Inflammatory macrophage treated with lipopolysaccharide for 1 hour (primary cell): Measurements from ENCODE around the gene INPP5D.
A peak's percentile ranks its signal among the peaks of the same experiment; 100 is the strongest.
"Not testable (repeated sequence)": the region's sequence is repeated elsewhere in the genome, so short reads cannot be mapped to it uniquely, and the experiment has no call there.

ENCODE experiments used
- DNase-seq, 2 donors: peaks; one replicate each; pipeline ENCODE4 v3.0.0-alpha.2; 2020 to 2022

INPP5D gene

GRCh38 chr2:233033672-233034071 is 26.5 kb upstream of the INPP5D start:
- DNase-seq: no peak

GRCh38 chr2:233034091-233034882 is 25.9 kb upstream of the INPP5D start:
- DNase-seq: no peak

GRCh38 chr2:233035426-233036161 is 24.5 kb upstream of the INPP5D start:
- DNase-seq: no peak

DNA sequence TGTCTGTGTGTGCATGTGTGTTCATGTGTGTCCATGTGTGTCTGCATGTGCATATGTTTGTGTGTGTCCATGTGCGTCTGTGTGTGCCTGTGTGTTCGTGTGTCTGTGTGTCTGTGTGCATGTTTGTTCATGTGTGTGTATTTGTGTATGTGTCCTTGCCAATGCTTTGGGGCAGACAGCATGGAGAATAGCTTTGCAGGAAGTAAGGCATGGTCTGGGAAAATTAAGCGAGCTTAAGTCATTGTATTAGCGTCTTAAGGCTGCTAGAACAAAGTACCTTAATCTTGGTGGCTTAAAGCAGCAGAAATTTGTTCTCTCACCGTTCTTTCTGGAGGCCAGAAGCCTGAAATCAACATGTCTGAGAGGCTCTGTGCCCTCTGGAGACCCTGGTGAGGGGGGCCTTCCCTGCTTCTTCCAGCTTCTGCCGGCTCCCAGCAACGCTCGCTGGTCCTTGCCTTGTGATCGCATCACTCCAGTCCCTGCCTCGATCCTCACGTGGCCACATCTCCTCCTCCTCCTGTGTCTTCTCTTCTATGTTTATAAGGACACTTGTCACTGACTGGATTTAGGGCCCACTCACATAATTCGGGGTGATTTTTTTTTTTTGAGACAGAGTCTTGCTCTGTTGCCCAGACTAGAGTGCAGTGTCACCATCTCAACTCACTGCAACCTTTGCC is 23.8 kb upstream of the INPP5D start:
- no peak for DNase-seq

DNA sequence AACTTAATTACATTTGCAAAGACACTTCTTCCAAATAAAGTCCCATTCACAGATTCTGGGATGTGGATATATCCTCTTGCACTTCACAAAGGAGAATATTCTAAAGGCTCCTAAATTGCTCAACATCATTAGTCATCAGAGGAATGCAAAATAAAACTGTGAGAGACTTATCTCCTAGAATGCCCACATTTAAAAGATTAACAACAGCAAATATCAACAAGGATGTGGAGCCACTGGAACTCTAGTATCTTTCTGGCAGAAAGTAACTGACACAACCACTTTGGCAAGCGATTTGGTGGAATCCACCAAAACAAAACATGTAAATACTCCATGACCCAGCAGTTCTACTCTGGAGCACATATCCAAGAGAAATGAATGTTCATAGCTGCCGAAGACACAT is 23.1 kb upstream of the INPP5D start:
- DNase-seq: peak in 1 of 2 donors; percentile 10

DNA sequence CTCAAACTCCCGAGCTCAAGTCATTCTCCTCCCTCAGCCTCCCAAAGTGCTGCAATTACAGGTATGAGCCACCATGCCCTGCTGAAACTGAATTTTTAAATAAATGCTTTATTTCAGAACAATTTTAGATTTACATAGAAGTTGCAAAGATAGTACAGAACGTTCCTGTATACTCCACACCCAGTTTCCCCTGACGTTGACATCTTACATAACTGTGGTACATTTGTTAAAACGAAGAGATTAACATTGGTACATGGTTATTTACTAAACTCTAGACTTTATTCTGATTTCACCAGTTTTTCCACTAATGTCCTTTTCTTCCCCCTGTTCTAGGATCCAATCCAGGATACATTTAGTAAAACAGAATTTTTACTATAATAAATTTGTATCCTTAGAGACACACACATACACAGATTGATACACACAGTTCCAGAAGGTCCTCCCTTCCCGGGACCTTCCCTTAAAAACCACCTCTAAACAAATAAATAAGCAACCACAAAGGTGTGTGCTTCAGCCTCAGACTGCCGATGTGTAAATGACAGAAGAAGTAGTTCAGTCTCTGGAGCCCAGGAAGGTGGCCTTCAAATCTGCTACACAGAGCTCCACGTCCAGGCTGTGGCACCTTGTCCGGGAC is 20.8 kb upstream of the INPP5D start:
- no peak for DNase-seq

- DNase-seq: no peak
These were observed 20.2 kb upstream of the INPP5D start for GRCh38 chr2:233039846-233040530.

- DNase-seq: no peak
These were observed 19.6 kb upstream of the INPP5D start for GRCh38 chr2:233040571-233040970.

DNA sequence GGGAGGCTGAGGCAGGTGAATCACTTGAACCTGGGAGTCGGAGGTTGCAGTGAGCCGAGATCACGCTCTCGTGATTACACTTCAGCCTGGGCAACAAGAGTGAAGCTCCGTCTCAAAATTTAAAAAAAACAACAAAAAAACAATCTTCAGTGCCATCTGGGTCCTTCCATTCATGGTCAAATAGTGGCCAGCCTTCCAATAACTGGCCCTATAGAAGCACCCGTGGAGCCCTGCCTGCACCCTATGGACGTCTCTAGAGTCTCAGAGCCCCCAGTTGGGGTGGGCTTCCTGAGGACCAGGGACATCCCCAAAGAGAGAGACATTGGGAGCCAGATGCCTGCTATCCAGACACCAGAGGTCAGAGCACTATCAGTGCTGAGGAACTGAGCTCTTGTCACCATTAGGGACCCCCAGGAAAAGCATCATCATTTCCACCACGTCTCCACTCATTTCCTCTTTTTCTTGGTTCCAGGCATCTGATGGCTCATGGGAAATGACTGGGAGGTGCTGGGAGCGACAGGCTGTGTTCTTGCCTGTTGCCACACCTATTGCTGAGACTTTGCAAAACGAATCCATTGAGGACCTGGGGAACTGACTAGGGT is 18.3 kb upstream of the INPP5D start:
- DNase-seq: no peak

DNA sequence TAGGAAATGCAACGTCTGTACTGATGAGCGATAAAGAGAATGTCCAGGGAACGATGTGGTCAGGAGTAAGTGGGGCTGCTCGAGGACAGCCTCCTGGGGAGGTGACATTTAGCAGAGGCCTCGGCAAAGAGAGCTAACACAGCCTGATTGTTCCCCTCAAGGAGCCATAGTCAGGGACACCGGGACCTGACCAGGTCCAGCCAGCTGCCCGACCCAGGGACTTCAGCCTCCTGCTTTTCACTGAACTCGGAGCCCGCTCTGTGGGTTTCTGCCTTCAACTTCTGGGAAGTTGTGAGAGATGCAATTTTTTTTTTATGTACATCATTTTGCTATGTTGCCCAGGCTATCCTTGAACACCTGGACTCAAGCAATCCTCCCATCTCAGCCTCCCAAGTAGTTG is 17.6 kb upstream of the INPP5D start:
- DNase-seq: no peak

DNA sequence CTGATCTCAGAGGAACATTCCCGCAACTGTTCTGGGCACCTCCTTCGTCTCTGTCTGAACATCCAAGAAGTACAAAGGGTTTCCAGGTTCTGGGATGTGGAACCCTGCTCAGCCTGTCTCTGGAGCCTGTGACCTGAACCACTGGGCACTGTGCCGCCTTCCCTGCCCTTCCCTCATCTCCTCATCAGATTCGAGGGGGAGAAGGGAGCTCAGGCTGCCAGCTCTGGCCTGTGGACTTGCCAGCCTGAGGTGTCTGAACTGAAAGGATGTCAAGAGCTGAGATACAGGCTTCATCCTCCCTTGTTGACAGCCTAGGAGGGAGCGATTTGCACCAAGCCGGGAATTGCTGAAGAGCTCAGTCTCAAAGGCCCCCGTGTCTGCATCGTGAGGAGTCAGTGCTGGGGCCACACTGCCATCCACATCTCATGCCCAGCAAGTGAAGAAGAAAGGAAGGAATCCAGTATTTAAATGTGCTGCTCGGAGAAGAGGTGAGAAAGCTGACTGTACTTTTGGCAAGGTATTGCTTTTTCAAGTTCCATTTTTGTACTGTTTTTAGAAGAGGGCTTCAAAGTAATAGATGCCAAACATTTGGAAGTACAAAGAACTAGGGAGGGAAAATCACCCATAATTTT is 15.1 kb upstream of the INPP5D start:
- DNase-seq: no peak

DNA sequence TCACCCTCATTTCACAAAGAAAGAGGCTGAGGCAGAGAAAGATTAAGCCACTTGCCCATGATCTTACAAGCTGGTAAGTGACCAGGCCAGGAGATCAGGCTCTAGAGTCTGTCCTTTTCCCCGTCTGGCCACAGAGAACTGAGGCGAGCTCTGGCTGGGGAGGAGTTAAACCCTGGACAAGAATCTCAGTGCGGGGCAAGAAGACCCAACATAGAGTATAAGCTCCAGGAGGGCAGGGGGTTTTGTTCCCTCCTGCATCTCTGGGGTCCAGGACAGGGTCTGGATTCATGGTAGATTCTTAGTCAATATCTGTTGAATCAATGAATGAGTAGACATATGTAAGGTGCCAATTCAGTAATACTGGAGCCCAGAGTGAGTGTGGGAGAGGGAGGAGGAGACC is 12.9 kb upstream of the INPP5D start:
- no peak for DNase-seq

DNA sequence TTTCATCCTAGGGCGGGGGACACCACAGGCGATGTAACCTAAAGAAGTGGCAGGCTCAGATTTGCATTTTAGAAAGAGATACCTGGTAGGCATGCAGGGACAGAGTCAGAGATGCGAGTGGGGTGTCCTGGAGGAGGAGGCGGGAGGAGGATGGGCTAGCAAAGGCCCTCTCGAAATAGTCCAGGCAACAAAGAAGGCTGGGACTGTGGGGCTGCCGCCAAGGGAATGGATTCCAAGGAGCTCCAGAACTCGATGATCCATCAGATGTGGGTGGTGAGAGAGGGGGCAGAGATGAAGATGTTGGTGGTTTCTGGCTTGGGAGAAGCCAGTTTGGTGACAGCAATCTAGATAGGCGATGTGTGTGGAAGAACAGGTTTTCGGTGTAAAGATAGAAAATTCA is 12.5 kb upstream of the INPP5D start:
- no peak for DNase-seq

GRCh38 chr2:233048569-233049193 is 11.5 kb upstream of the INPP5D start:
- DNase-seq: no peak

GRCh38 chr2:233049194-233049761 is 10.9 kb upstream of the INPP5D start:
- no peak for DNase-seq

- no peak for DNase-seq
These were observed 8.6 kb upstream of the INPP5D start for GRCh38 chr2:233051241-233052149.

DNA sequence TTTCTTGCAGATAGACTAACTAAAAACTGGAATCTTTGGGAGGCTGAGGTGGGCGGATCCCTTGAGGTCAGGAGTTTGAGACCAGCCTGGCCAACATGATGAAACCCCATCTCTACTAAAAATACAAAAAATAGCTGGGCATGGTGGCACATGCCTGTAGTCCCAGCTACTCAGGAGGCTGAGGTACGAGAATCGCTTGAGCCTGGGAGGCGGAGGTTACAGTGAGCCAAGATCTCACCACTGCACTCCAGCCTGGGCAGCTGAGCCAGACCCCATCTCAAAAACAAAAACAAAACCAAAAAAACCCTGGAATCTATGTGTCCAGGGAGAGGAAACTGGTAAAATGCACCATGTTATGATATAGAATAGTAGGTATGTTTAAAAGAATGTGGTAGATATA is 7.6 kb upstream of the INPP5D start:
- DNase-seq: not testable (repeated sequence)

DNA sequence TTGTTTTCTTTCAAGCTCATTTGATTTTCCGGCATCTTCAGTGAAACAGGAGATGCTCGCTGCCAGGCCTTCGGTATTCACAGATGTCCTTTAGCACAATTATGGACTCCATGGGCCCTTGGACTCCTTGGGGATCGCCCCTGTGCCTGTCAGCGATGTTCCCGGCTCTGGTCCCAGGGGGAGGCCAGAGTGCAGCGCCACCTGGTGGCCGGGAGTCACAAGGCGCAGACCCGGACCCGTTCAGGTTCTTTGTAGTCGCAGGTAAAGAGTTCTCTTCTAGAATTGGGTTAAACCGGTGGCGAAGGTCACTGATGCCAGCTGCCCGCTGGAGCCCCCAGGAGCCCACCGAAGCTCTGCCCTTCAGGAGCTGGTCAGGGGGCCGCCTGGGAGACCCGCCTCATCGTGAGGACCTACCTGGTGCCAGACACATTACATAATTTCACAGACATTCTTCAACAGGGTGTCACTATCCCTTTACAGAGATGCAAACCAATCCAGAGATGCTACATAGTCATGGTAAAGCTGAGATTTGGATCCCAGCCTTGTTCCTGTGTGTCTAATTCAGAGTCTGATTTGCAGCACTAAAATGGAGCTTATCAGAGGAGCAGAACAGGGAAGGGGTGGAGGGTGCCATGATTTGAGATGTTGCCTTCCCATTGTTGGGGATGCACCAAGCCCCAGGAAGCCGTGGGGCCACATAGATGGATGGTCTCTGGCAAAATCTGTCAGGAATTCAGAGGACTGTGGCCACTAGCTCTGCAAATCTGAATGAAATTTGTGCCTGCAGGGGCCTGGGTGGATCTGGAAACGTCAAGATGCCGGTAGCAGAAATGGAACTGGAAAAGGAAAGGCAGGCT is 6.0 kb upstream of the INPP5D start:
- DNase-seq: peak in 1 of 2 donors; percentile 78

- DNase-seq: no peak
These were observed 4.8 kb upstream of the INPP5D start for GRCh38 chr2:233055362-233055761.
